ENCODE data around the gene GPHN. TPM values are rescaled to one million over a fixed set of nuclear protein-coding genes. Genes with fewer than 3 reads are reported as not detected.
A peak's percentile ranks its signal among the peaks of the same experiment; 100 is the strongest.

The GPHN gene
- total and polyA plus RNA-seq, 8 donors, result 15.7 to 98.7 (median 35.7) TPM

GRCh38 chr14:66635435-66635834 lies 127.5 kb downstream of the GPHN start:
- Histone ChIP-seq H3K9me3 (no peaks in the 10 kb centered on the region), H3K27me3 (no peaks in the 10 kb centered on the region), H3K4me1 (peaks cover 0 to 16% (median 9%) of the 10 kb centered on the region in 4 donors), H3K4me3 (no peak overlapping the region), H3K27ac (no peak overlapping the region), H3K36me3 (no peaks in the 10 kb centered on the region)
- intact Hi-C loops (cut with DNase I; ENCODE audit: low total_unique reads), result no loop called here
- WGBS, 5 donors, result 16 to 39% (median 32%) methylated on average over 2 of the region's 2 CpGs
- no peak for TF ChIP-seq EP300 (IDR thresholded peaks at IDR 0.05)
- no peak for TF ChIP-seq POLR2AphosphoS5 (IDR thresholded peaks at IDR 0.05)
- no peak for TF ChIP-seq POLR2A (IDR thresholded peaks at IDR 0.05)
- no peak for TF ChIP-seq CTCF (IDR thresholded peaks at IDR 0.05)
- no peak for DNase-seq

- peaks cover 0 to 21% (median 8%) of the 10 kb centered on the region in 4 donors for H3K4me1 ChIP-seq
- no peaks in the 10 kb centered on the region for H3K27me3 ChIP-seq
- intact Hi-C loops (cut with DNase I; ENCODE audit: low total_unique reads), result no loop called here
- H3K4me3 ChIP-seq, result no peak overlapping the region
- H3K36me3 ChIP-seq, result no peaks in the 10 kb centered on the region
- H3K9me3 ChIP-seq, result no peaks in the 10 kb centered on the region
- H3K27ac ChIP-seq, result no peak overlapping the region
- DNase-seq, result no peak
- no peak for TF ChIP-seq POLR2A (IDR thresholded peaks at IDR 0.05)
These were observed 128.3 kb downstream of the GPHN start for GRCh38 chr14:66636240-66636639.

GRCh38 chr14:66638689-66639088 lies 130.7 kb downstream of the GPHN start:
- no peak for TF ChIP-seq EP300 (IDR thresholded peaks at IDR 0.05)
- TF ChIP-seq CTCF (IDR thresholded peaks at IDR 0.05), result no peak
- Histone ChIP-seq H3K9me3 (no peaks in the 10 kb centered on the region), H3K27ac (no peak overlapping the region), H3K4me3 (no peak overlapping the region), H3K4me1 (peaks cover 0 to 21% (median 12%) of the 10 kb centered on the region in 4 donors), H3K36me3 (no peaks in the 10 kb centered on the region), H3K27me3 (no peaks in the 10 kb centered on the region)
- intact Hi-C loops (cut with DNase I; ENCODE audit: low total_unique reads), result no loop called here
- WGBS, 5 donors, result 82 to 92% (median 86%) methylated on average over 2 of the region's 2 CpGs
- DNase-seq, result no peak

- Histone ChIP-seq H3K27me3 (no peaks in the 10 kb centered on the region), H3K4me3 (no peak overlapping the region), H3K27ac (no peak overlapping the region), H3K36me3 (no peaks in the 10 kb centered on the region), H3K9me3 (no peaks in the 10 kb centered on the region), H3K4me1 (peaks cover 0 to 21% (median 11%) of the 10 kb centered on the region in 4 donors)
- intact Hi-C loops (cut with DNase I; ENCODE audit: low total_unique reads), result no loop called here
- TF ChIP-seq POLR2AphosphoS5 (IDR thresholded peaks at IDR 0.05), result no peak
- TF ChIP-seq EP300 (IDR thresholded peaks at IDR 0.05), result no peak
- 72 to 80% (median 78%) methylated on average over 2 of the region's 2 CpGs for WGBS, 5 donors
- no peak for DNase-seq
These were observed 134.1 kb downstream of the GPHN start for GRCh38 chr14:66641861-66642635.

- Histone ChIP-seq H3K4me3 (no peak overlapping the region), H3K9me3 (no peaks in the 10 kb centered on the region), H3K27me3 (no peaks in the 10 kb centered on the region), H3K4me1 (peaks cover 0 to 21% (median 11%) of the 10 kb centered on the region in 4 donors), H3K27ac (no peak overlapping the region), H3K36me3 (no peaks in the 10 kb centered on the region)
- peak in 1 of 2 donors; percentile 18 for DNase-seq
- intact Hi-C loops (cut with DNase I; ENCODE audit: low total_unique reads), result no loop called here
- TF ChIP-seq CTCF (IDR thresholded peaks at IDR 0.05), result no peak
- TF ChIP-seq EP300 (IDR thresholded peaks at IDR 0.05), result no peak
- TF ChIP-seq POLR2AphosphoS5 (IDR thresholded peaks at IDR 0.05), result no peak
- TF ChIP-seq POLR2A (IDR thresholded peaks at IDR 0.05), result no peak
These were observed 135.4 kb downstream of the GPHN start for GRCh38 chr14:66643344-66643743.
